IMR-90 (cell line): ENCODE measurements around the gene OSBPL9. TPM values are rescaled to one million over a fixed set of nuclear protein-coding genes. Genes with fewer than 3 reads are reported as not detected.

Source experiments
- ATAC-seq: fragments of 200-7000 bp; cut with Tn5 transposase; 2 replicates; pipeline ENCODE4 v1.9.1; 2020; ENCODE audit warnings: low read depth, mild to moderate bottlenecking, moderate library complexity
- BruUV-seq: library from RNA; stranded (reverse); fragments of 400-500 nt; replicated peaks from 2 replicates; lab custom pipeline; 2021; lab: Mats Ljungman, UMichigan
- CTCF ChIA-PET: fragments of 300-600 bp; formaldehyde crosslinking; extraction: SDS; loops from one replicate; lab custom pipeline; 2021; ENCODE audit warnings: antibody characterized with exemption; lab: Yijun Ruan, JAX
- POLR2A ChIA-PET: fragments of 300-600 bp; sonication (Branson Sonifier 250); formaldehyde crosslinking; loops from one replicate; lab custom pipeline; 2022; ENCODE audit warnings: antibody characterized with exemption; ENCODE audit not compliant: unreplicated experiment; lab: Charles Lee
- DNase-seq: peaks from one replicate; pipeline ENCODE4 v3.0.0; 2013
- H2AFZ ChIP-seq: replicated peaks from 2 replicates; pipeline ENCODE3; 2013; ENCODE audit warnings: low read length, mild to moderate bottlenecking; ENCODE audit not compliant: poor library complexity
- H2AK5ac ChIP-seq: 2 replicates; pipeline ENCODE4 v1.6.1; 2013; ENCODE audit warnings: low read depth, low read length, inconsistent platforms
- H2AK9ac ChIP-seq: replicated peaks from 2 replicates; pipeline ENCODE3; 2013; ENCODE audit warnings: mild to moderate bottlenecking, low read depth, low read length, moderate library complexity; ENCODE audit not compliant: poor library complexity
- H2BK120ac ChIP-seq: 2 replicates; pipeline ENCODE4 v1.6.1; 2013; ENCODE audit warnings: low read depth, low read length, inconsistent platforms
- H2BK15ac ChIP-seq: 3 replicates; pipeline ENCODE4 v1.6.1; 2013; ENCODE audit warnings: low read depth, low read length, inconsistent platforms
- H2BK20ac ChIP-seq: 2 replicates; pipeline ENCODE4 v1.6.1; 2013; ENCODE audit warnings: low read depth, mild to moderate bottlenecking, inconsistent platforms, low read length, moderate library complexity
- H2BK5ac ChIP-seq: 2 replicates; pipeline ENCODE4 v1.6.1; 2013; ENCODE audit warnings: mild to moderate bottlenecking, low read depth, low read length, inconsistent platforms; ENCODE audit not compliant: poor library complexity, severe bottlenecking
- H3K14ac ChIP-seq: replicated peaks from 2 replicates; pipeline ENCODE4 v1.6.1; 2013; ENCODE audit warnings: low read depth, low read length, inconsistent platforms
- H3K18ac ChIP-seq: 2 replicates; pipeline ENCODE4 v1.6.1; 2013; ENCODE audit warnings: low read depth, low read length, control low read depth
- H3K23ac ChIP-seq: 2 replicates; pipeline ENCODE4 v1.6.1; 2013; ENCODE audit warnings: low read depth, low read length, inconsistent platforms
- H3K27ac ChIP-seq: 2 replicates; pipeline ENCODE4 v1.5.1; 2013; ENCODE audit warnings: mild to moderate bottlenecking, control low read depth, low read length; ENCODE audit not compliant: insufficient read depth
- H3K27me3 ChIP-seq: 2 replicates; pipeline ENCODE4 v1.6.1; 2013; ENCODE audit warnings: low read length; ENCODE audit not compliant: control insufficient read depth, insufficient read depth
- H3K36me3 ChIP-seq: 2 replicates; pipeline ENCODE4 v1.6.1; 2013; ENCODE audit warnings: low read length, mixed read lengths; ENCODE audit not compliant: control insufficient read depth, insufficient read depth
- H3K4ac ChIP-seq: 2 replicates; pipeline ENCODE4 v1.6.1; 2013; ENCODE audit warnings: low read depth, low read length, inconsistent platforms
- H3K4me1 ChIP-seq: 2 replicates; pipeline ENCODE4 v1.6.1; 2013; ENCODE audit warnings: low read length, mixed read lengths; ENCODE audit not compliant: control insufficient read depth, insufficient read depth
- H3K4me2 ChIP-seq: 2 replicates; pipeline ENCODE4 v1.6.1; 2013; ENCODE audit warnings: low read depth, mild to moderate bottlenecking, control low read depth, low read length, moderate library complexity
- H3K4me3 ChIP-seq: 2 replicates; pipeline ENCODE4 v1.5.1; 2013; ENCODE audit warnings: low read depth, mild to moderate bottlenecking, control low read depth, low read length, moderate library complexity; ENCODE audit not compliant: insufficient read depth
- H3K56ac ChIP-seq: 2 replicates; pipeline ENCODE4 v1.6.1; 2013; ENCODE audit warnings: low read length, inconsistent platforms; ENCODE audit not compliant: insufficient read depth; ENCODE audit errors: extremely low read depth
- H3K79me1 ChIP-seq, 2 experiments: 2 replicates each; pipeline ENCODE4 v1.6.1; 2013; ENCODE audit warnings: low read length in 2 of 2, inconsistent platforms in 1 of 2, low read depth in 1 of 2
- H3K9ac ChIP-seq: 2 replicates; pipeline ENCODE4 v1.6.1; 2013; ENCODE audit warnings: low read depth, low read length, control low read depth
- H3K9me1 ChIP-seq: 2 replicates; pipeline ENCODE4 v1.6.1; 2013; ENCODE audit warnings: low read length, inconsistent platforms; ENCODE audit not compliant: insufficient read depth
- H3K9me3 ChIP-seq: 2 replicates; pipeline ENCODE4 v1.6.1; 2013; ENCODE audit warnings: low read length; ENCODE audit not compliant: control insufficient read depth, insufficient read depth
- H4K20me1 ChIP-seq: 2 replicates; pipeline ENCODE4 v1.6.1; 2013; ENCODE audit warnings: low read length, inconsistent platforms; ENCODE audit not compliant: insufficient read depth
- H4K5ac ChIP-seq: 2 replicates; pipeline ENCODE4 v1.6.1; 2013; ENCODE audit warnings: mild to moderate bottlenecking, low read depth, low read length, control low read depth
- H4K8ac ChIP-seq, 2 experiments: 2 replicates each; pipeline ENCODE4 v1.6.1; 2013; ENCODE audit warnings: low read depth in 2 of 2, low read length in 2 of 2, control low read depth in 1 of 2, inconsistent platforms in 1 of 2
- H4K91ac ChIP-seq: 2 replicates; pipeline ENCODE4 v1.6.1; 2013; ENCODE audit warnings: low read depth, low read length, inconsistent platforms; ENCODE audit not compliant: insufficient read depth
- BHLHE40 ChIP-seq: fragments of 150-350 bp; IDR thresholded peaks from 2 replicates; pipeline ENCODE4 v1.6.1; 2016; ENCODE audit warnings: mild to moderate bottlenecking, low read depth, low read length
- CEBPB ChIP-seq: IDR thresholded peaks from 2 replicates; pipeline ENCODE4 v1.6.1; 2012; ENCODE audit warnings: low read depth, low read length, improper control_type of control experiment
- CHD1 ChIP-seq: IDR thresholded peaks from 2 replicates; pipeline ENCODE4 v1.6.1; 2012; ENCODE audit warnings: low read depth, low read length, improper control_type of control experiment
- FOS ChIP-seq: fragments of 150-350 bp; IDR thresholded peaks from 2 replicates; pipeline ENCODE4 v1.6.1; 2016; ENCODE audit warnings: low read depth, low read length
- MAFK ChIP-seq: IDR thresholded peaks from 2 replicates; pipeline ENCODE4 v1.6.1; 2012; ENCODE audit warnings: low read depth, low read length, improper control_type of control experiment
- MAZ ChIP-seq: IDR thresholded peaks from 2 replicates; pipeline ENCODE4 v1.6.1; 2012; ENCODE audit warnings: low read depth, mild to moderate bottlenecking, low read length, improper control_type of control experiment, moderate library complexity, borderline replicate concordance
- MXI1 ChIP-seq: IDR thresholded peaks from 2 replicates; pipeline ENCODE4 v1.6.1; 2012; ENCODE audit warnings: low read depth, mild to moderate bottlenecking, low read length, moderate library complexity, borderline replicate concordance
- NFE2L2 ChIP-seq: fragments of 150-350 bp; IDR thresholded peaks from 2 replicates; pipeline ENCODE4 v1.6.1; 2016; ENCODE audit warnings: low read depth, mild to moderate bottlenecking, low read length
- POLR2A ChIP-seq: IDR thresholded peaks from 2 replicates; pipeline ENCODE4 v1.6.1; 2012; ENCODE audit warnings: mild to moderate bottlenecking, low read depth, low read length
- RAD21 ChIP-seq: IDR thresholded peaks from 2 replicates; pipeline ENCODE4 v1.6.1; 2012; ENCODE audit warnings: low read length, improper control_type of control experiment
- RCOR1 ChIP-seq: IDR thresholded peaks from 2 replicates; pipeline ENCODE4 v1.6.1; 2012; ENCODE audit warnings: mild to moderate bottlenecking, low read length, improper control_type of control experiment; ENCODE audit not compliant: insufficient replicate concordance
- RFX5 ChIP-seq: IDR thresholded peaks from 2 replicates; pipeline ENCODE4 v1.8.0; 2012; ENCODE audit warnings: low read depth, mild to moderate bottlenecking, low read length, moderate library complexity
- SMC3 ChIP-seq: fragments of 150-350 bp; IDR thresholded peaks from 2 replicates; pipeline ENCODE4 v1.6.1; 2016; ENCODE audit warnings: low read depth, mild to moderate bottlenecking, antibody characterized with exemption, low read length, moderate library complexity
- WGBS, 2 experiments: methylation state at CpG; one replicate each; pipeline versions ENCODE4 v1.1.5 to v1.1.7; 2013; ENCODE audit warnings: missing lambda C conversion rate in 2 of 2; ENCODE audit not compliant: insufficient read length in 1 of 2; ENCODE audit errors: extremely low coverage in 2 of 2; 5-methylcytosine and 5-hydroxymethylcytosine counted together
- dilution Hi-C: fragments of 300-500 bp; cut with HindIII; formaldehyde crosslinking; loops from one replicate; pipeline ENCODE4 v1.14.3; 2018; ENCODE audit warnings: low sequenced_read_pairs; ENCODE audit not compliant: unreplicated experiment
- in situ Hi-C: fragments of 300-500 bp; cut with MboI; formaldehyde crosslinking; loops from 3 replicates; pipeline ENCODE4 v1.14.3; 2019; ENCODE audit warnings: low sequenced_read_pairs, inconsistent platforms, mixed read lengths
- intact Hi-C: fragments of 100-400 bp; cut with micrococcal nuclease; formaldehyde crosslinking; loops from 2 replicates; pipeline ENCODE4 v1.10.0; 2022
- polyA plus RNA-seq, 3 experiments: library from polyadenylated mRNA; depleted of rRNA; stranded (reverse); fragments of >200 nt; gene quantifications; 2 replicates each; pipeline ENCODE4 v1.2.3, GENCODE V29; 2012; ENCODE audit warnings: low replicate concordance in 1 of 3
- total RNA-seq: library from RNA; depleted of rRNA; stranded (reverse); fragments of >200 nt; gene quantifications from 2 replicates; pipeline ENCODE4 v1.2.3, GENCODE V29; 2012
- TF ChIP-seq, protein P1 (sequence below): conservative IDR thresholded peaks from 2 replicates; pipeline ENCODE4 v1.5.1; 2012; ENCODE audit warnings: mild to moderate bottlenecking, low read depth, low read length, improper control_type of control experiment
- TF ChIP-seq, protein P2 (sequence below): fragments of 150-350 bp; IDR thresholded peaks from 2 replicates; pipeline ENCODE4 v1.6.1; 2017; ENCODE audit warnings: mild to moderate bottlenecking, antibody characterized with exemption, low read length, low read depth
- TF ChIP-seq, protein P3 (sequence below): fragments of 150-350 bp; IDR thresholded peaks from 2 replicates; pipeline ENCODE4 v1.6.1; 2016; ENCODE audit warnings: low read depth, mild to moderate bottlenecking, low read length, moderate library complexity, borderline replicate concordance

OSBPL9 gene
- total and polyA plus RNA-seq, 2 of the 4 experiments (the other 2 are of a cell fraction), result 51.4 to 127 TPM

DNA sequence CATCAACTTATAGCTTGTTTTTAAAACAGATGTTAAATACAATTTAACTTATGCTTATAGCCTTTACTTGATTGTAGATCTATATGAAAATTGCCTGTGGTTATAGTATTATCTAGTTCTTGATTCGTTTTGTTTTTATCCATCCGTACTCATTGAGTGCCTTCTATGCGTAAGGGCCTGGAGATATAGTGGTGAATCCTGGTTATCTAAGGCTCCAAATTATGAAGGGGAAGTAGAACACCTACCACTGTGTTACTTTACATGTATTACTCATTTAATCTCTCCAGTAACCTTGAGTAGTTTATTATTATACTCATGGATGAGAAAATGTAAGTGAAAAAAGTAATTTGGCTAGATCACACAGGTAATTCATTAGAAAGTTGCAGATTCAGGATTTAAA, 121.8 kb downstream of the OSBPL9 start:
- Histone ChIP-seq H3K79me1 (peaks cover 13 to 32% of the 10 kb centered on the region in 2 experiments; a peak in 3 of 4 replicates), H3K4me2 (no peak overlapping the region), H3K36me3 (no peaks in the 10 kb centered on the region), H3K4me1 (peaks cover 3% of the 10 kb centered on the region; the same call in 1 of the 2 replicates), H4K5ac (no peak overlapping the region), H2AK5ac (no peak overlapping the region), H3K56ac (no peak overlapping the region), H3K23ac (no peak overlapping the region), H4K20me1 (peaks cover 13% of the 10 kb centered on the region; the same call in 1 of the 2 replicates), H2AFZ (no peak overlapping the region), H3K9me3 (no peaks in the 10 kb centered on the region), H3K27me3 (no peaks in the 10 kb centered on the region), H3K4ac (no peak overlapping the region), H3K4me3 (no peak overlapping the region), H3K14ac (no peak overlapping the region), H3K18ac (no peak overlapping the region), H2AK9ac (no peak overlapping the region), H3K9ac (no peak overlapping the region), H3K27ac (no peak overlapping the region), H2BK120ac (no peak overlapping the region), H2BK5ac (no peak overlapping the region), H3K9me1 (peaks cover 5% of the 10 kb centered on the region; the same call in 1 of the 2 replicates), H2BK20ac (no peak overlapping the region), H4K8ac (no peak overlapping the region), H2BK15ac (no peak overlapping the region), H4K91ac (no peak overlapping the region)
- no CpG with 5 or more reads among the region's 3 CpGs for WGBS, 2 experiments
- BruUV-seq, result no TSS peak
- CTCF ChIA-PET, result no interaction called here
- ATAC-seq, result no peak
- dilution Hi-C loops (no loop called here), intact Hi-C loops (no loop called here), in situ Hi-C loops (no loop called here)
- no peak for DNase-seq
- TF ChIP-seq, protein P1, sequence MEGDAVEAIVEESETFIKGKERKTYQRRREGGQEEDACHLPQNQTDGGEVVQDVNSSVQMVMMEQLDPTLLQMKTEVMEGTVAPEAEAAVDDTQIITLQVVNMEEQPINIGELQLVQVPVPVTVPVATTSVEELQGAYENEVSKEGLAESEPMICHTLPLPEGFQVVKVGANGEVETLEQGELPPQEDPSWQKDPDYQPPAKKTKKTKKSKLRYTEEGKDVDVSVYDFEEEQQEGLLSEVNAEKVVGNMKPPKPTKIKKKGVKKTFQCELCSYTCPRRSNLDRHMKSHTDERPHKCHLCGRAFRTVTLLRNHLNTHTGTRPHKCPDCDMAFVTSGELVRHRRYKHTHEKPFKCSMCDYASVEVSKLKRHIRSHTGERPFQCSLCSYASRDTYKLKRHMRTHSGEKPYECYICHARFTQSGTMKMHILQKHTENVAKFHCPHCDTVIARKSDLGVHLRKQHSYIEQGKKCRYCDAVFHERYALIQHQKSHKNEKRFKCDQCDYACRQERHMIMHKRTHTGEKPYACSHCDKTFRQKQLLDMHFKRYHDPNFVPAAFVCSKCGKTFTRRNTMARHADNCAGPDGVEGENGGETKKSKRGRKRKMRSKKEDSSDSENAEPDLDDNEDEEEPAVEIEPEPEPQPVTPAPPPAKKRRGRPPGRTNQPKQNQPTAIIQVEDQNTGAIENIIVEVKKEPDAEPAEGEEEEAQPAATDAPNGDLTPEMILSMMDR, result no peak
- TF ChIP-seq, protein P2, sequence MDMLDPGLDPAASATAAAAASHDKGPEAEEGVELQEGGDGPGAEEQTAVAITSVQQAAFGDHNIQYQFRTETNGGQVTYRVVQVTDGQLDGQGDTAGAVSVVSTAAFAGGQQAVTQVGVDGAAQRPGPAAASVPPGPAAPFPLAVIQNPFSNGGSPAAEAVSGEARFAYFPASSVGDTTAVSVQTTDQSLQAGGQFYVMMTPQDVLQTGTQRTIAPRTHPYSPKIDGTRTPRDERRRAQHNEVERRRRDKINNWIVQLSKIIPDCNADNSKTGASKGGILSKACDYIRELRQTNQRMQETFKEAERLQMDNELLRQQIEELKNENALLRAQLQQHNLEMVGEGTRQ, result no peak
- TF ChIP-seq MAFK (no peak), RAD21 (no peak), RFX5 (no peak), MAZ (no peak), CEBPB (no peak), NFE2L2 (no peak), POLR2A (no peak), FOS (no peak), SMC3 (no peak), CHD1 (no peak), MXI1 (no peak), BHLHE40 (no peak), RCOR1 (no peak)
- TF ChIP-seq, protein P3, sequence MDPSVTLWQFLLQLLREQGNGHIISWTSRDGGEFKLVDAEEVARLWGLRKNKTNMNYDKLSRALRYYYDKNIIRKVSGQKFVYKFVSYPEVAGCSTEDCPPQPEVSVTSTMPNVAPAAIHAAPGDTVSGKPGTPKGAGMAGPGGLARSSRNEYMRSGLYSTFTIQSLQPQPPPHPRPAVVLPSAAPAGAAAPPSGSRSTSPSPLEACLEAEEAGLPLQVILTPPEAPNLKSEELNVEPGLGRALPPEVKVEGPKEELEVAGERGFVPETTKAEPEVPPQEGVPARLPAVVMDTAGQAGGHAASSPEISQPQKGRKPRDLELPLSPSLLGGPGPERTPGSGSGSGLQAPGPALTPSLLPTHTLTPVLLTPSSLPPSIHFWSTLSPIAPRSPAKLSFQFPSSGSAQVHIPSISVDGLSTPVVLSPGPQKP, result no peak
- POLR2A ChIA-PET, result no interaction called here
